T-cell (primary cell): Measurements from ENCODE around the gene IDH3A. TPM values are rescaled to one million over a fixed set of nuclear protein-coding genes. Genes with fewer than 3 reads are reported as not detected.

Source experiments
- ATAC-seq, 4 experiments: fragments of 200-7000 bp in 3 of 4; fragments of 150-1000 bp in 1 of 4; cut with Tn5 transposase; replicated peaks in 1 of 4; 1 replicate in 3 of 4; 2 replicates in 1 of 4; pipeline ENCODE4 v1.10.0; 2021; ENCODE audit warnings: moderate library complexity in 3 of 4, mild to moderate bottlenecking in 2 of 4, moderate number of reproducible peaks in 1 of 4
- CTCF ChIA-PET, 2 donors: fragments of 300-600 bp; sonication (Branson Sonifier 250); formaldehyde crosslinking; loops; one replicate each; lab custom pipeline; 2022; ENCODE audit warnings: antibody characterized with exemption in 2 of 2; lab: Charles Lee
- POLR2A ChIA-PET, 2 donors: fragments of 300-600 bp; sonication (Branson Sonifier 250); formaldehyde crosslinking; loops; one replicate each; lab custom pipeline; 2022; ENCODE audit warnings: antibody characterized with exemption in 2 of 2; lab: Charles Lee
- DNase-seq, 35 experiments: peaks; one replicate each; pipeline versions ENCODE4 v3.0.0 to v3.0.0-alpha.2; 2013 to 2023
- H3K27ac ChIP-seq: one replicate; pipeline ENCODE4 v1.5.1; 2013; ENCODE audit warnings: low read length
- H3K27me3 ChIP-seq, 2 experiments: replicated peaks in 1 of 2; 1 replicate in 1 of 2; 2 replicates in 1 of 2; pipeline versions ENCODE4 v1.6.1 to v1.7.0; 2013; ENCODE audit warnings: low read length in 1 of 2, mixed read lengths in 1 of 2; ENCODE audit not compliant: control insufficient read depth in 2 of 2, insufficient read depth in 2 of 2; ENCODE audit errors: extremely low read depth in 1 of 2
- H3K36me3 ChIP-seq, 2 donors: 1 replicate in 1 of 2; 2 replicates in 1 of 2; pipeline versions ENCODE4 v1.6.1 to v1.7.0; 2013; ENCODE audit warnings: low read length in 1 of 2; ENCODE audit not compliant: control insufficient read depth in 2 of 2, insufficient read depth in 1 of 2; ENCODE audit errors: extremely low read depth in 1 of 2
- H3K4me1 ChIP-seq, 2 experiments: 1 replicate in 1 of 2; 2 replicates in 1 of 2; pipeline versions ENCODE4 v1.6.1 to v1.7.0; 2013; ENCODE audit warnings: low read length in 2 of 2, mixed read lengths in 1 of 2; ENCODE audit not compliant: insufficient read depth in 2 of 2, control insufficient read depth in 1 of 2; ENCODE audit errors: extremely low read depth in 1 of 2
- H3K4me3 ChIP-seq, 2 donors: 1 replicate in 1 of 2; 2 replicates in 1 of 2; pipeline versions ENCODE4 v1.5.1 to v1.7.0; 2013; ENCODE audit warnings: mild to moderate bottlenecking in 2 of 2, low read length in 1 of 2, moderate library complexity in 1 of 2; ENCODE audit not compliant: control insufficient read depth in 1 of 2; ENCODE audit errors: extremely low read depth in 1 of 2
- H3K9me3 ChIP-seq: 2 replicates; pipeline ENCODE4 v1.7.0; 2013
- H3K27ac Mint-ChIP-seq, 2 donors: one replicate each; pipeline ENCODE4 v1.8.0; 2020 to 2021; ENCODE audit warnings: mild to moderate bottlenecking in 2 of 2, mixed read lengths in 2 of 2
- H3K27me3 Mint-ChIP-seq, 2 donors: one replicate each; pipeline ENCODE4 v1.8.0; 2021 to 2022; ENCODE audit warnings: mixed read lengths in 2 of 2
- H3K36me3 Mint-ChIP-seq: one replicate; pipeline ENCODE4 v1.8.0; 2021; ENCODE audit warnings: mixed read lengths
- H3K4me1 Mint-ChIP-seq, 3 donors: one replicate each; pipeline ENCODE4 v1.8.0; 2020 to 2022; ENCODE audit warnings: mixed read lengths in 3 of 3, mild to moderate bottlenecking in 1 of 3
- H3K4me3 Mint-ChIP-seq, 3 donors: one replicate each; pipeline ENCODE4 v1.8.0; 2020 to 2022; ENCODE audit warnings: mild to moderate bottlenecking in 3 of 3, mixed read lengths in 3 of 3, moderate library complexity in 3 of 3
- H3K9me3 Mint-ChIP-seq, 3 donors: one replicate each; pipeline ENCODE4 v1.8.0; 2020 to 2022; ENCODE audit warnings: mixed read lengths in 3 of 3
- WGBS: methylation state at CpG from one replicate; pipeline ENCODE4 v1.1.5; 2013; ENCODE audit warnings: missing lambda C conversion rate; ENCODE audit not compliant: insufficient coverage; 5-methylcytosine and 5-hydroxymethylcytosine counted together
- total RNA-seq, 35 experiments: library from RNA in 6 of 35; stranded (reverse) in 6 of 35; fragments of 120-200 nt in 1 of 35; gene quantifications; one replicate each; pipeline versions ENCODE4 v1.2.1 to v1.2.4 and lab custom pipeline; 2013 to 2026

The IDH3A gene
- total RNA-seq, 5 donors from 2014 or later (not counting 1 experiment from before 2014, with no cell fraction given), result 40.3 to 64.7 (median 48.5) TPM

DNA sequence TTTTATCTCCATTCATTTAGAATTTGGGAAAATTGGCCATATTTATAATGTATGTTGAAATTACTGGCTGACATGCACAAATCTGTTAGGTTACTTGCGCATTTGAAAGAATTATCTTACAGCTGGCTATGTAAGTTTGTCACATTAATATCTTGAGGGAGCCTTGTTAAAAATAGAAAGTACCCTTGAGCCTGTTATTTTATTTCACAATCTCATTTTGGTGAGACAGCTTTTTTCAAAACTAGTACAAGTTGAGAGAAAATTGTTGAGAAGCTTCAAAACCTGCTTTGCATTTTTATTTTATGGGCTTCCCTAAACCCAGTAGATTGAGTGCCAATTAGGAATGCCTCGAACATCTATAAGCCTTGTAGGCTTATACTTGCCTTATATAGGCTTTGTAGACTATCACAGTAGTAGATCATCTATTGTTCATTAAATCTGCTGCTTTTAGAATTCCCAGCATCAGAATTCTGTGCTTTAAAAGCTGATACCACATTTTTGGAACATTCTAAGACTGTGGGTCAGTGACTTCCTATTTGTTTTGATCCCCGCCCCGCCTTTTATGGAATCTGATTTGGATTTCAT, 6.3 kb downstream of the IDH3A start:
- peaks cover 20 to 29% (median 22%) of the 10 kb centered on the region in 3 donors for H3K4me1 Mint-ChIP-seq
- ATAC-seq (no peak), DNase-seq (no peak)
- Histone ChIP-seq H3K4me3 (no peak overlapping the region), H3K9me3 (no peaks in the 10 kb centered on the region), H3K4me1 (no peaks in the 10 kb centered on the region), H3K36me3 (peaks cover 0 to 27% of the 10 kb centered on the region in 2 donors), H3K27me3 (no peaks in the 10 kb centered on the region), H3K27ac (no peak overlapping the region)
- H3K9me3 Mint-ChIP-seq, result no peaks in the 10 kb centered on the region
- CTCF ChIA-PET, result interaction anchor here in 1 of 2 donors (0.6 to 0.9 kb wide), 2 partner anchors 25 to 47 kb away, joined by 3 read pairs; no protein-coding TSS in a partner anchor
- H3K36me3 Mint-ChIP-seq, result peaks cover 23% of the 10 kb centered on the region
- WGBS, result no CpG with 5 or more reads among the region's 4 CpGs
- H3K27ac Mint-ChIP-seq, result no peak overlapping the region
- H3K4me3 Mint-ChIP-seq, result no peak overlapping the region
- H3K27me3 Mint-ChIP-seq, result no peaks in the 10 kb centered on the region
- POLR2A ChIA-PET, result interaction anchor here in 1 of 2 donors (0.6 to 1.0 kb wide), 2 partner anchors 9 to 410 kb away, joined by 3 to 4 read pairs; partner anchors contain the start of gene CHRNA5

DNA sequence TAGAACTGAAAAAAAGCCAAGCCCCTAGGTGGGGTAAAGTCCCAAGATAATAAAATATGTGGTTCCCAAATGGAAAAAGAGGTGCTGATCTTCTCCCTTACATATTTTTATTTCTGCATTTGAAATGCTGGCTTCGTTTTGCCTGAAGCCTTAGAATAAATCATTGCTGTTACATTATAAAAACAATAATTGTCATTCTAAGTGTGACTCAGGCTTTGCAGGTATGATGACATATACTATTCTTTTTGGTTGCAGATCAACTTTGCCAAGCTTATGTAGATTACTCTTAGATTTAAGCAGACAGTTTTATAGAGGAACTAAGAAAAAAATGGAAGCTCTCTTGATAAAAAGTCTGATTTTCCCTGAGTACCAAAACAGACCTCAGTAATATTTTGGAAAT, 7.5 kb downstream of the IDH3A start:
- no peak overlapping the region for H3K4me3 ChIP-seq

DNA sequence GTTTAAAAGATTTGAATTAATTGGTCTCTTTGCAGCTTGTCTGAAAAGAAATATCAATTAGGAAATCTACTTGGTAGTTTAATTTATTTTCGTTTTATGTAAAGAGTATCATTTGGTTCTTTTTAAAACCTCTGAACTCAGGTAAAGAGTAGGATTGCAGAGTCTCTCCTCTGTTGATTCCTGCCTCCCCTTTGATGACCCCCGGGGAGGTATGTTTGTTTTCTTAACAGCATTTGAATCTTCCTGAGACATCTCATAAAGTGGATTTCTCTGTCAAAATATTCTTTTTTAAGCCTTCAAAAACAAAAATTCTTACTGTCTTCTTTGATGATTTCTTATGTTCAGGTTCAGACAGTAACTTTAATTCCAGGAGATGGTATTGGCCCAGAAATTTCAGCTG, 8.0 kb downstream of the IDH3A start:
- Histone ChIP-seq H3K36me3 (peaks cover 4 to 43% of the 10 kb centered on the region in 2 donors), H3K9me3 (no peaks in the 10 kb centered on the region), H3K4me1 (no peaks in the 10 kb centered on the region), H3K27ac (no peak overlapping the region), H3K27me3 (no peaks in the 10 kb centered on the region), H3K4me3 (no peak overlapping the region)
- H3K27me3 Mint-ChIP-seq, result no peaks in the 10 kb centered on the region
- H3K36me3 Mint-ChIP-seq, result peaks cover 34% of the 10 kb centered on the region
- no CpG with 5 or more reads among the region's 2 CpGs for WGBS
- CTCF ChIA-PET, result no interaction called here
- POLR2A ChIA-PET, result no interaction called here
- DNase-seq, result no peak
- peaks cover 10 to 28% (median 18%) of the 10 kb centered on the region in 3 donors for H3K4me1 Mint-ChIP-seq
- ATAC-seq, result no peak
- H3K27ac Mint-ChIP-seq, result peak overlapping the region; percentile 11 to 34
- H3K4me3 Mint-ChIP-seq, result no peak overlapping the region
- H3K9me3 Mint-ChIP-seq, result no peaks in the 10 kb centered on the region

More for the DNA sequence above, 7.5 kb downstream of the IDH3A start:
- Histone ChIP-seq H3K36me3 (peaks cover 1 to 38% of the 10 kb centered on the region in 2 donors), H3K4me1 (no peaks in the 10 kb centered on the region), H3K27ac (no peak overlapping the region), H3K9me3 (no peaks in the 10 kb centered on the region), H3K27me3 (no peaks in the 10 kb centered on the region)
- POLR2A ChIA-PET, result no interaction called here
- Mint-ChIP-seq H3K9me3 (no peaks in the 10 kb centered on the region), H3K4me1 (peaks cover 10 to 23% (median 13%) of the 10 kb centered on the region in 3 donors), H3K4me3 (no peak overlapping the region), H3K27ac (peak overlapping the region in 1 of 2 donors; percentile 10), H3K36me3 (peaks cover 29% of the 10 kb centered on the region), H3K27me3 (no peaks in the 10 kb centered on the region)
- CTCF ChIA-PET, result no interaction called here
- DNase-seq (no peak), ATAC-seq (no peak)
- WGBS, result no CpG with 5 or more reads among the region's 1 CpG

DNA sequence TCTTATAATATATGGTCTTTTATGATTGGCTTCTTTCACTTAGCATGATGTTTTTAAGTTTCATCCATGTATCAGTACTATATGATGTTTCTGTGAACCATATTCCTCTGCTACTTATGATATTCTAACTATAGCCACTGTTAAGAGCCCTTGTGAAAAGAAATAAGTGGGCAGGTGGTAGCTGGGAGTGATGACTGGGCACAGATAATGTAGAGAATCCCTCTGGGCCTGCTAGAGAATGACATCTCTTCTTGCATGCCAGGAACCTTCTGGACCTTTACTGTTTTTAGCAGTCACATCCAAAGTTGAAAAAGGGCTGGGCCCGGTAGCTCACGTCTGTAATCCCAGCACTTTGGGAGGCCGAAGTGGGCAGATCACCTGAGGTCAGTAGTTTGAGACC, 10.2 kb downstream of the IDH3A start:
- peaks cover 40% of the 10 kb centered on the region for H3K36me3 Mint-ChIP-seq

DNA sequence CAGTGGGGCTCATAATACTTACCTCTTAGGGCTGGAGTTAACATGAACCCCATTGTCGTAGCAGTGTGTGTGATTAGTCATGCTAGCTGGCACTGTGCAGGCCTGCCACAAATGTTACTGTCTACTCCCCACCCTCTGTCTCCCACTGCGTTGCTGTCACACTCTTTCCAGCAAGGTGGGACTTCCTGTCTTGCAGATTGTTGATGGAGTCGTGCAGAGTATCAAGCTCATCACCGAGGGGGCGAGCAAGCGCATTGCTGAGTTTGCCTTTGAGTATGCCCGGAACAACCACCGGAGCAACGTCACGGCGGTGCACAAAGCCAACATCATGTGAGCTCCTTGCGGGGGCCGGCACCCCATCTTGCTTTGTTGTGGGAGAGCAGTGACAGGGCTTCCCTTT, 12.9 kb downstream of the IDH3A start:
- Histone ChIP-seq H3K4me3 (no peak overlapping the region), H3K36me3 (peaks cover 20 to 53% of the 10 kb centered on the region in 2 donors), H3K27ac (no peak overlapping the region), H3K27me3 (no peaks in the 10 kb centered on the region), H3K9me3 (no peaks in the 10 kb centered on the region), H3K4me1 (no peaks in the 10 kb centered on the region)
- Mint-ChIP-seq H3K9me3 (no peaks in the 10 kb centered on the region), H3K27me3 (no peaks in the 10 kb centered on the region), H3K4me1 (peaks cover 0 to 10% (median 9%) of the 10 kb centered on the region in 3 donors), H3K4me3 (peak overlapping the region in 2 of 3 donors; percentile 15 to 31), H3K27ac (peak overlapping the region; percentile 80 to 87), H3K36me3 (peaks cover 53% of the 10 kb centered on the region)
- WGBS, result 86% methylated on average over 6 of the region's 13 CpGs
- POLR2A ChIA-PET, result no interaction called here
- DNase-seq (peak in 31 of 35 experiments; percentile 22 to 80 (median 48)), ATAC-seq (peak; percentile 49 to 84 (median 66))
- CTCF ChIA-PET, result interaction anchor here (0.5 to 1.2 kb wide), 3 partner anchors 25 to 384 kb away, joined by 3 read pairs; no protein-coding TSS in a partner anchor

More for the DNA sequence above, 10.2 kb downstream of the IDH3A start:
- Histone ChIP-seq H3K4me3 (no peak overlapping the region), H3K4me1 (no peaks in the 10 kb centered on the region), H3K9me3 (no peaks in the 10 kb centered on the region), H3K36me3 (peaks cover 8 to 53% of the 10 kb centered on the region in 2 donors), H3K27ac (no peak overlapping the region), H3K27me3 (no peaks in the 10 kb centered on the region)
- Mint-ChIP-seq H3K27ac (no peak overlapping the region), H3K4me3 (no peak overlapping the region), H3K4me1 (peaks cover 0 to 17% (median 7%) of the 10 kb centered on the region in 3 donors), H3K27me3 (no peaks in the 10 kb centered on the region), H3K9me3 (no peaks in the 10 kb centered on the region)
- CTCF ChIA-PET, result no interaction called here
- POLR2A ChIA-PET, result no interaction called here
- WGBS, result 96% methylated on average over 3 of the region's 3 CpGs
- ATAC-seq (no peak), DNase-seq (no peak)

DNA sequence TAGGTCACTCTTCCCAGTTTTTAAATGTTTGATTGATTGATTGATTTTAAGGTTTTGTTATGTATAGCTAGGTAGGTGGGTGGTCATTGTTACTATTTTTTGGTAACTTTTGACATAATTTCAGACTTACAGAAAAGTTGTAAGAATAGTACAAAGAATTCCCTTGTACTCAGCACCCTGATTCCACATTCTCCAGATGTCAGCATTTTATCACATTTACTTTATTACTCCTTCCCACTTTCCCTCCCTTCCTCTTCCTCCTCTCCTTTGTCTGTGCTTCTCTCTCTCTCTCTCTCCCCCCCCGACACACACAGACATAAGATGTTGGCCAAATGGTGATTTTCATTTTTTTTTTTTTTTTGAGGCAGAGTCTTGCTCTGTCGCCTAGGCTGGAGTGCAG, 14.8 kb downstream of the IDH3A start:
- H3K27me3 Mint-ChIP-seq, result no peaks in the 10 kb centered on the region
- ChIA-PET POLR2A (no interaction called here), CTCF (no interaction called here)
- peaks cover 20 to 58% of the 10 kb centered on the region in 2 donors for H3K36me3 ChIP-seq
- H3K4me3 ChIP-seq, result no peak overlapping the region
- H3K27ac ChIP-seq, result no peak overlapping the region
- peaks cover 9 to 22% (median 19%) of the 10 kb centered on the region in 3 donors for H3K4me1 Mint-ChIP-seq
- H3K4me1 ChIP-seq, result peaks cover 4 to 7% of the 10 kb centered on the region in 2 experiments
- no CpG with 5 or more reads among the region's 2 CpGs for WGBS
- no peak overlapping the region for H3K4me3 Mint-ChIP-seq
- H3K36me3 Mint-ChIP-seq, result peaks cover 63% of the 10 kb centered on the region
- no peaks in the 10 kb centered on the region for H3K27me3 ChIP-seq
- no peak overlapping the region for H3K27ac Mint-ChIP-seq
- no peaks in the 10 kb centered on the region for H3K9me3 ChIP-seq
- no peaks in the 10 kb centered on the region for H3K9me3 Mint-ChIP-seq
- ATAC-seq (no peak), DNase-seq (no peak)
